Erythroblast (primary cell): Measurements from ENCODE around the gene DEPP1.

ENCODE experiments used
- GATA1 ChIP-seq: IDR thresholded peaks from 2 replicates; pipeline ENCODE4 v1.6.1; 2011; ENCODE audit warnings: low read depth, mild to moderate bottlenecking, control low read depth, low read length, moderate library complexity
- POLR2A ChIP-seq: IDR thresholded peaks from 2 replicates; pipeline ENCODE4 v1.6.1; 2011; ENCODE audit warnings: mild to moderate bottlenecking, low read length

GRCh38 chr10:44994752-44995530, 16.3 kb upstream of the DEPP1 start:
- TF ChIP-seq POLR2A = no peak
- no peak for TF ChIP-seq GATA1
